Activated effector memory CD4-positive, alpha-beta T cell treated with Interleukin-2 at 50 U/mL for 16 hours (primary cell): ENCODE results near the gene PHC1.

Experiments used
- DNase-seq: peaks from one replicate; pipeline ENCODE4 v3.0.0-alpha.2; 2020

The PHC1 gene

GRCh38 chr12:8950702-8951478 is 36.6 kb downstream of the PHC1 start:
- DNase-seq: no peak

DNA sequence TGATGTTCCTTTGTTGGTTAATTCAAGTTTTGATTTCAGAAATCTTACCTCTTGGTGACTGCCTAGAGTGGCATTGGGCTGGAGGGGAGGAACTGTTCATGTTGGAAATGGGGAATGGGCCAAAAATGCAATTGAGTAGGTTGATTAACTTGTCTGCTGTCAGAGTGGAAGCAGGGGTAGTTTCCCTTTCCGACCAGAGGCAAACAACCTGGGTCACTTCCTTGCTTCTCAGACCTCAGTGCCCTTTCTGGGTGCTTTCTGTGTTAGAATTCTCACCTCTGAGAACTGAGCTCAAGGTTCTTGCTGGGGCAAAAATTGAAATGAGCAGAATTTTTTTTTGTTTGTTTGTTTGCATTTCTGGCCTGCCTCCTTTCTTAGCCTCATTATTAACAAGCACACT is 37.4 kb downstream of the PHC1 start:
- DNase-seq: peak; percentile 9

GRCh38 chr12:8953773-8954402 is 39.6 kb downstream of the PHC1 start:
- DNase-seq: peak; percentile 54

GRCh38 chr12:8956073-8956472 is 41.8 kb downstream of the PHC1 start:
- no peak for DNase-seq

DNA sequence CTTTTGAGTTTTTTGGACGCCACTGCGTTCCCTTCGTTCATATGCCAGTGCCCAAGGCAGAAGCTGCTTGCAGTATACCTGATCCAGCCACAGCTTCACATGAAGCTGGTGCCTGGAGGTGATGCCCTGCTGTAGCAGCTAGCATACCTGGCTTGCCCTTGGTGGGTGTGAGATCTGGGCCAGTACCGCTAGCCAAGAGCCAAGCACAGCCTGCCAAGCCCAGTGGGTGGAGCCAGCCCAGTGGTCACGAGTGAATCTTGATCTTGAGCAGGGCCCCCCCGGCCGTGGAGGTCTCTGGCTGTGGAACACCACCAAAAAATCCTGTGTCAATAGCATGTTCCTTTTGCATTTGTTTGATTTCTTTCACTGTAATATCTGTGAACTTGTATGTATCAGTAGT is 42.5 kb downstream of the PHC1 start:
- no peak for DNase-seq

GRCh38 chr12:8957561-8957960 is 43.3 kb downstream of the PHC1 start:
- DNase-seq: no peak

DNA sequence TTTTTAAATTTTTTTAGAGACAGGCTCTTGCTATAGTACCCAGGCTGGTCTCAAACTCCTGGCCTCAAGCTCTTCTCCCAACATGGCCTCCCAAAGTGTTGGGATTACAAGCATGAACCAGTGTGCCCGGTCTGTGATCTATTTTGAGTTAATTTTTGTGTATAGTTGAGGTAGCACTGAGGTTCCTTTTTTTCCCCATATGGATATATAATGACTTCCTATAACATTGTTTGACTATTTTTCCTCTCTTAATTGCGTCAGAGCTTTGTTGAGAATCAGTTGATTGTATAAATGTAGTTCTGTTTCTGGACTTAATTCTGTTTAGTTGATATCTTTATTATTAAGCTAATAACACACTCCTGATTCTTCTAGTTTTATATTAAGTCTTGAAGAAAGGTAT is 43.8 kb downstream of the PHC1 start:
- no peak for DNase-seq

GRCh38 chr12:8960176-8960575 is 45.9 kb downstream of the PHC1 start:
- no peak for DNase-seq

DNA sequence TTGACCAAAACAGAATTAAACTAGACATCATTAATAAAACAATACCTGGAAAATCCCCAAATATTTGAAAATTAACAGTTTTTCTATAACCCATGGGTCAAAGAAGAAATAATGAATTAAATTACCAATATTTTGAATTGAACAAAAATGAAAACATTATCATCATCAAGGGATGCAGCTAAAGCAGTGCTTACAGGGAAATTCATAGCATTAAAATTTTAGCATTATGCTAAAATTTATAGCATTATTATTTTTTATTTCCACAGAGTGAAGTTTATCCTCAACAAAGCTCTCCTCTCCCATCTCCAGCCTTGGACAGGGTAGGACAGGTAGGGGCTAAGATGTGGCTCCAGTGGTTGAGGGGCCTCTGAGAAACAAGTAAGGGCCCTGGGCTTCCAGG is 54.5 kb downstream of the PHC1 start:
- no peak for DNase-seq

GRCh38 chr12:8969861-8970411 is 55.6 kb downstream of the PHC1 start:
- no peak for DNase-seq

GRCh38 chr12:8970432-8970831 is 56.1 kb downstream of the PHC1 start:
- no peak for DNase-seq

DNA sequence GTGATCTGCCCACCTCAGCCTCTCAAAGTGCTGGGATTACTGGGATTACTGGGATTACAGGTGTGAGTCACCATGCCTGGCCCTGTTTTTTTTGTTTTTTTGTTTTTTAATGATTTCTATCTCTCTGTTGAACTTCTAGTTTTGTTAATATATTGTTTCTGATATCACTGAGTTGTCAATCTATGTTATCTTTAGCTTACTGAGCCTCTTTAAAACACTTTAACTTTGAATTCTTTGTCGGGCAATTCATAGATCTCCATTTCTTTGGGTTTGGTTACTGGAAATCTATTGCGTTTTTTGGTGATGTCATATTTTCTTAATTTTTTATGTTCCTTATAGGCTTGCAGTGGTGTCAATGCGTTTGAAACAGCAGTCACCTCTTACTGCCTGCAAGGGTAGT is 65.8 kb downstream of the PHC1 start:
- no peak for DNase-seq

DNA sequence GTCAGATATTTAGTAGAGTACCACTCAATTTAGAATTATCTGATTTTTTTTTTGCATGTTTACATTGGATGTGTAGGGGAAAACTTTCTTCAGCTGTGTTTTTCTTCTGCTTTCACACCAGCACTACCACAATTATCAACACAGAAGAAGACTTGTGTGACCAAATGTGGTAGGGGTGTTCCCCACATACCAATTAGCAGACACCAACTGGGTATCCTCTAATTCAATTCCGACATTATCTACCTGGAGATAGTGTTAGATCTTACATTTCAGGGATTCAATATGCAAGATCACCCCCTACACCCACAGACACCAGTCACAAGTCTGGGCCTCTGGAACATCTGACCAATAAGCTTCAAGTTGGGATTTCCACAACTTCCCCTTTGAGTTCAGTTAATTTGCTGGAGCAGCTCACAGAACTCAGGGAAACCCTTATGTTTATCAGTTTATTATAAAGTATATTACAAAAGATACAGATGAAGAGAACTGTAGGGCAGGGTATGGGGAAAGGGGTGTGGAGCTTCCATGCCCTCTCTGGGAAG is 71.0 kb downstream of the PHC1 start:
- no peak for DNase-seq

DNA sequence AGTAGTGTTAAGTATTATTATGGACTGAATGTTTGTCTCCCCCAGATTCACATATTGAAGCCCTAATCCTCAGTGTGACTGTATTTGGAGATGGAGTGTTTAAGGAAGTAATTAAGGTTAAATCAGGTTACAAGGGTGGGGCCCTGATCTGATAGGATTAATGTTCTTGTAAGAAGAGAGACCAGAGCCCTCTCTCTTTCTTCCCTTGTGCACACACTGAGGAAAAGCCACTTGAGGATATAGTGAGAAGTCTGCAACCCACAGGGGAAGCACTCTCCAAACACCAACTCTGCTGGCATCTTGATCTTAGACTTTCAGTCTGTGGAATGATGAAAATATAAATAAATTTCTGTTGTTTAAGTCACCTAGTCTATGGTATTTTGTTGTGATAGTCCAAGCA is 72.9 kb downstream of the PHC1 start:
- DNase-seq: no peak

DNA sequence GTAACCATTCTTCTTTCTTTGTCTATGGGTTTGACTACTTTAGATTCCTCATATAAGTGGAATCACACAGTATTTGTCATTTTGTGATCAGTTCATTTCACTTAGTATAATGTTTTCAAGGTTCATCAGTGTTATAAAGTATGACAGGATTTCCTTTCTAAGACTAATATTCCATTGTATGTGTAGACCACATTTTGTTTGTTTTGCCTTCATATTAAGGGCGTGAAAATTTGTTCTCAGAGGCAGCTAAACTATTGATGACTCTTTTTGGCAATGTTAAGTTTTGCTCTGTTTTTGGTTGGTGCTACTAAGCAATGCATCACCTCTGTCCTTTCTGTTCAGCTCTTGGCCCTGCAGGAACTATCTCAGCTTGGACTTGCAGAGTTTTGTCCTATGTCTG is 73.4 kb downstream of the PHC1 start:
- no peak for DNase-seq

DNA sequence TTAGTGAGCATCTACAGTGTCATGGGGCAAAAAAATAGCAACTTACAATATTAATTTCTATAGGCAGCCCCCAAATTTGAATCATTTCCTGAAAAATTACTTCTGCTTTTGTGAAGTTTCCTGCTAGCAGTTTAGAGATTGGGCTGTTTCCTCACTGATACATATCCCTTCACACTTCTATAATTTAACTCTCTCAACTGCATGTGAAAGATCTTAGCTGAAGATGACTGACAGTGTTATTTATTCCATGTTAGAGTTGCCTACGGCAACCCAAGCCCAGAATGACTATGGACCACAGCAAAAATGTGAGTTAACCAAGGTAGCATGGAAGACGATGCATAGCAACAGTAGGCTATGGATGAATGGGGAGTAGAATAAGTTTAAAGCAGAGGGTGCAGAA is 75.1 kb downstream of the PHC1 start, which contains the start of gene KLRG1:
KLRG1 (plus strand) TSS at position 134 of the 400 bp plus-strand sequence; CDS start at position 224, 90 bp downstream.
- no peak for DNase-seq
